DND-41 (cell line): ENCODE data around the gene FIGNL2.

Experiments used
- EZH2 ChIP-seq: IDR thresholded peaks from 3 replicates; pipeline ENCODE4 v1.6.1; 2012; ENCODE audit warnings: borderline replicate concordance, low read depth, mild to moderate bottlenecking, moderate library complexity, low read length, inconsistent platforms; ENCODE audit not compliant: severe bottlenecking
- TF ChIP-seq, protein P1 (sequence below): IDR thresholded peaks from 2 replicates; pipeline ENCODE4 v1.5.1; 2012; ENCODE audit warnings: borderline replicate concordance, low read length, moderate library complexity, mild to moderate bottlenecking; ENCODE audit not compliant: poor library complexity, severe bottlenecking; ENCODE audit errors: extremely low read depth

DNA sequence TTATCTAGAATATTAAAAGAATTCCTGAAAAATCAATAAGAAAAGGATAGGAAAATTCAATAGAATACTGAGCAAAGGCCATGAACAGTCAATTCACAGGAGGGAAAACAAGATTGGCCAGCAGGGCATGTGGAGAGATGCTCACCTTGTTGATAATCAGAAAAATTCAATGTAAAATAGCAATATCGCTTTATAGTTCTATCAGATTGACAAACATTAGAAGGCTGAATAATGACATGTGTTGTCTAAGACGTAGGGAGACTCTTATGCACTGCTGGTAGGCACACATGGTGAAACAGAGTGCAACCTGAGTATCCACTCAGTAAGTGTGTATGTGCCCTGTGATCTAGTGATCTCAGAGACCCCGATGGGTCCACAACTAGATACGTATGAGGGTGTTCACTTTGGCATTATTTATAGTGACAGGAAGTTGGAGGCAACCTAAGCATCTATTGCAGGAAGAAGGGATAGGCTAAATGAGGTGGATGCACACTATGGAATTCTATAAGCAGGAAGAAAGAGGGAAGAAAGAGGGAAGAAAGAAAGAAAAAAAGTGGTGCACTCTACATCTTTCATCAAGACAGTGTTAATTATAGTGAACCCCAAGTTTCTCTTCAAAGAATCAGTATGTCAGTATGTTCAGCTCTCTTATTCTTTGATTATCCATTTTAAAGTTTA is 35.6 kb upstream of the FIGNL2 start:
- TF ChIP-seq, protein P1, sequence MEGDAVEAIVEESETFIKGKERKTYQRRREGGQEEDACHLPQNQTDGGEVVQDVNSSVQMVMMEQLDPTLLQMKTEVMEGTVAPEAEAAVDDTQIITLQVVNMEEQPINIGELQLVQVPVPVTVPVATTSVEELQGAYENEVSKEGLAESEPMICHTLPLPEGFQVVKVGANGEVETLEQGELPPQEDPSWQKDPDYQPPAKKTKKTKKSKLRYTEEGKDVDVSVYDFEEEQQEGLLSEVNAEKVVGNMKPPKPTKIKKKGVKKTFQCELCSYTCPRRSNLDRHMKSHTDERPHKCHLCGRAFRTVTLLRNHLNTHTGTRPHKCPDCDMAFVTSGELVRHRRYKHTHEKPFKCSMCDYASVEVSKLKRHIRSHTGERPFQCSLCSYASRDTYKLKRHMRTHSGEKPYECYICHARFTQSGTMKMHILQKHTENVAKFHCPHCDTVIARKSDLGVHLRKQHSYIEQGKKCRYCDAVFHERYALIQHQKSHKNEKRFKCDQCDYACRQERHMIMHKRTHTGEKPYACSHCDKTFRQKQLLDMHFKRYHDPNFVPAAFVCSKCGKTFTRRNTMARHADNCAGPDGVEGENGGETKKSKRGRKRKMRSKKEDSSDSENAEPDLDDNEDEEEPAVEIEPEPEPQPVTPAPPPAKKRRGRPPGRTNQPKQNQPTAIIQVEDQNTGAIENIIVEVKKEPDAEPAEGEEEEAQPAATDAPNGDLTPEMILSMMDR: no peak
- no peak for TF ChIP-seq EZH2
